H9 (cell line): ENCODE data around the gene CCDC160. TPM values are rescaled to one million over a fixed set of nuclear protein-coding genes. Genes with fewer than 3 reads are reported as not detected.

Source experiments
- DNase-seq: peaks from one replicate; pipeline ENCODE4 v3.0.0-alpha.2; 2017
- H2AFZ ChIP-seq: one replicate; pipeline ENCODE4 v1.6.1; 2013; ENCODE audit warnings: mild to moderate bottlenecking, low read length, control low read depth, moderate library complexity
- H2AK5ac ChIP-seq: 2 replicates; pipeline ENCODE4 v1.6.1; 2013; ENCODE audit warnings: low read length, control low read depth, mixed read lengths; ENCODE audit not compliant: insufficient read length
- H2BK120ac ChIP-seq: one replicate; pipeline ENCODE4 v1.6.1; 2013; ENCODE audit warnings: low read depth, mild to moderate bottlenecking, low read length, control low read depth, inconsistent platforms; ENCODE audit not compliant: poor library complexity, severe bottlenecking
- H2BK12ac ChIP-seq: 2 replicates; pipeline ENCODE4 v1.6.1; 2013; ENCODE audit warnings: low read length, control low read depth, mixed read lengths, low read depth; ENCODE audit not compliant: insufficient read length
- H2BK15ac ChIP-seq: 2 replicates; pipeline ENCODE4 v1.6.1; 2013; ENCODE audit warnings: low read depth, low read length, control low read depth
- H2BK20ac ChIP-seq: one replicate; pipeline ENCODE4 v1.6.1; 2013; ENCODE audit warnings: low read depth, mild to moderate bottlenecking, low read length, control low read depth, inconsistent platforms; ENCODE audit not compliant: poor library complexity, severe bottlenecking
- H2BK5ac ChIP-seq: 2 replicates; pipeline ENCODE4 v1.6.1; 2013; ENCODE audit warnings: low read length, control low read depth, mixed read lengths; ENCODE audit not compliant: insufficient read length
- H3K14ac ChIP-seq: 2 replicates; pipeline ENCODE4 v1.6.1; 2013; ENCODE audit warnings: low read length, control low read depth; ENCODE audit not compliant: insufficient read depth
- H3K18ac ChIP-seq: 2 replicates; pipeline ENCODE4 v1.6.1; 2013; ENCODE audit warnings: low read depth, mild to moderate bottlenecking, mixed read lengths, low read length, control low read depth; ENCODE audit not compliant: insufficient read length
- H3K23ac ChIP-seq: 2 replicates; pipeline ENCODE4 v1.6.1; 2013; ENCODE audit warnings: low read length, control low read depth, mixed read lengths, low read depth; ENCODE audit not compliant: insufficient read length
- H3K23me2 ChIP-seq: 2 replicates; pipeline ENCODE4 v1.6.1; 2013; ENCODE audit warnings: low read depth, mild to moderate bottlenecking, mixed read lengths, low read length, control low read depth; ENCODE audit not compliant: insufficient read length, poor library complexity, severe bottlenecking
- H3K27ac ChIP-seq: 2 replicates; pipeline ENCODE4 v1.5.1; 2013; ENCODE audit warnings: low read length, control low read depth, mixed read lengths, low read depth; ENCODE audit not compliant: insufficient read length
- H3K27me3 ChIP-seq: 2 replicates; pipeline ENCODE4 v1.6.1; 2013; ENCODE audit warnings: low read length, control low read depth, inconsistent platforms; ENCODE audit not compliant: insufficient read depth
- H3K4ac ChIP-seq: 2 replicates; pipeline ENCODE4 v1.6.1; 2013; ENCODE audit warnings: low read depth, mild to moderate bottlenecking, control low read depth, inconsistent platforms, low read length, moderate library complexity
- H3K4me1 ChIP-seq: 2 replicates; pipeline ENCODE4 v1.6.1; 2013; ENCODE audit warnings: low read length, control low read depth, inconsistent platforms; ENCODE audit not compliant: insufficient read depth
- H3K4me2 ChIP-seq: 2 replicates; pipeline ENCODE4 v1.6.1; 2013; ENCODE audit warnings: low read length, control low read depth, mixed read lengths; ENCODE audit not compliant: insufficient read length, insufficient read depth
- H3K56ac ChIP-seq: 2 replicates; pipeline ENCODE4 v1.6.1; 2013; ENCODE audit warnings: low read depth, mild to moderate bottlenecking, mixed read lengths, low read length, control low read depth; ENCODE audit not compliant: insufficient read length
- H3K79me1 ChIP-seq: 2 replicates; pipeline ENCODE4 v1.6.1; 2013; ENCODE audit warnings: low read depth, mild to moderate bottlenecking, moderate library complexity, low read length, control low read depth, inconsistent platforms; ENCODE audit not compliant: insufficient read depth, poor library complexity, severe bottlenecking
- H3K79me2 ChIP-seq: 2 replicates; pipeline ENCODE4 v1.6.1; 2013; ENCODE audit warnings: low read length, control low read depth, inconsistent platforms; ENCODE audit not compliant: insufficient read depth
- H3K9ac ChIP-seq: 2 replicates; pipeline ENCODE4 v1.6.1; 2013; ENCODE audit warnings: low read length, control low read depth, mixed read lengths; ENCODE audit not compliant: insufficient read length; ENCODE audit errors: extremely low read depth
- H3K9me3 ChIP-seq: one replicate; pipeline ENCODE4 v1.6.1; 2013; ENCODE audit warnings: low read depth, low read length, inconsistent platforms; ENCODE audit not compliant: control insufficient read depth
- H3T11ph ChIP-seq: one replicate; pipeline ENCODE4 v1.6.1; 2013; ENCODE audit warnings: mild to moderate bottlenecking, low read length, control low read depth, inconsistent platforms
- H4K20me1 ChIP-seq: one replicate; pipeline ENCODE4 v1.6.1; 2013; ENCODE audit not compliant: control insufficient read depth, insufficient read length, insufficient read depth
- H4K5ac ChIP-seq: 2 replicates; pipeline ENCODE4 v1.6.1; 2013; ENCODE audit warnings: low read depth, mild to moderate bottlenecking, mixed read lengths, low read length, control low read depth; ENCODE audit not compliant: insufficient read length
- H4K8ac ChIP-seq: replicated peaks from 2 replicates; pipeline ENCODE4 v1.6.1; 2013; ENCODE audit warnings: low read length, control low read depth, mixed read lengths, low read depth; ENCODE audit not compliant: insufficient read length
- H4K91ac ChIP-seq: 2 replicates; pipeline ENCODE4 v1.6.1; 2013; ENCODE audit warnings: low read depth, mild to moderate bottlenecking, moderate library complexity, mixed read lengths, low read length, control low read depth; ENCODE audit not compliant: insufficient read length
- H3K27ac Mint-ChIP-seq, 3 experiments: 2 replicates in 2 of 3; 3 replicates in 1 of 3; pipeline ENCODE4 v1.8.0; 2020 to 2021; ENCODE audit warnings: mixed read lengths in 3 of 3, mild to moderate bottlenecking in 1 of 3, moderate library complexity in 1 of 3
- H3K27me3 Mint-ChIP-seq: 2 replicates; pipeline ENCODE4 v1.8.0; 2021; ENCODE audit warnings: low read depth, mild to moderate bottlenecking, moderate library complexity, mixed read lengths
- H3K36me3 Mint-ChIP-seq, 3 experiments: 2 replicates in 2 of 3; 3 replicates in 1 of 3; pipeline ENCODE4 v1.8.0; 2020 to 2021; ENCODE audit warnings: low read depth in 3 of 3, mixed read lengths in 3 of 3; ENCODE audit not compliant: insufficient read depth in 1 of 3
- H3K4me1 Mint-ChIP-seq, 2 experiments: 2 replicates each; pipeline ENCODE4 v1.8.0; 2020; ENCODE audit warnings: mixed read lengths in 2 of 2
- H3K4me3 Mint-ChIP-seq, 2 experiments: 2 replicates in 1 of 2; 3 replicates in 1 of 2; pipeline ENCODE4 v1.8.0; 2020 to 2021; ENCODE audit warnings: mild to moderate bottlenecking in 2 of 2, mixed read lengths in 2 of 2, moderate library complexity in 1 of 2
- H3K9me3 Mint-ChIP-seq, 2 experiments: 2 replicates in 1 of 2; 3 replicates in 1 of 2; pipeline ENCODE4 v1.8.0; 2020; ENCODE audit warnings: mild to moderate bottlenecking in 2 of 2, mixed read lengths in 2 of 2, moderate library complexity in 1 of 2
- WGBS: extraction: QIAGEN DNeasy Blood & Tissue Kit; methylation state at CpG from one replicate; pipeline ENCODE4 v1.1.7; 2013; ENCODE audit warnings: missing lambda C conversion rate, low lambda C conversion rate, mixed read lengths; ENCODE audit not compliant: insufficient read length; ENCODE audit errors: extremely low coverage; 5-methylcytosine and 5-hydroxymethylcytosine counted together
- total RNA-seq: library from RNA; stranded (reverse); gene quantifications from 2 replicates; pipeline ENCODE4 v1.2.1, GENCODE V29; 2021
- TF ChIP-seq, protein P1 (sequence below): fragments of 200-600 bp; sonication (generic); conservative IDR thresholded peaks from 3 replicates; pipeline ENCODE4 v1.8.0; 2021; ENCODE audit warnings: antibody characterized with exemption, mild to moderate bottlenecking

The CCDC160 gene
- total RNA-seq, 1 experiment from 2014 or later = 1.2 TPM

DNA sequence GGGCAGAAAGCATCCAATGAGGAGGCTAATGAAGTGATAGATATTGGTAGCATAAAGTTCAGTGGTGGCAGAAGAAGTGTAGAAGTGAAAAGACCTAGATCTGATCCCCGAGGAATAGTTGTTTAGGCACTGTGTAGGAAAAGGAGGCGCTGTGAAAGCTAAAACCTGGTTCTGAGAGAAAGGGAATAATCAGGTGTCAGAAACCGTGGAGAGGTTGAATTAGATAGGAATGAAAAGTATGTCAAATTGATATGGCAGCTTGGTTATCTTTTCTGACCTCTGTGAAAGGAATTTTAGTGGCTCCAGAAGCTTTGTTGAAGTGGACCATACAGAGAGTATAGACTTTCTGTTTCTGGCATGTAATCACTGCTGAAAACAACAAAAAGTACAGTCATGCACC is 30.8 kb upstream of the CCDC160 start:
- H4K5ac ChIP-seq = no peak overlapping the region
- H3K23ac ChIP-seq = no peak overlapping the region
- no peak overlapping the region for H2BK20ac ChIP-seq
- no peak overlapping the region for H3K4me2 ChIP-seq
- no peaks in the 10 kb centered on the region for H3K79me2 ChIP-seq
- H3K4me1 Mint-ChIP-seq = peaks cover 4 to 5% of the 10 kb centered on the region in 2 experiments; a peak in 3 of 4 replicates
- H3K9ac ChIP-seq = no peak overlapping the region
- H3K27me3 ChIP-seq = no peaks in the 10 kb centered on the region
- H2BK5ac ChIP-seq = no peak overlapping the region
- H3K27ac Mint-ChIP-seq = no peak overlapping the region
- no peaks in the 10 kb centered on the region for H3K79me1 ChIP-seq
- H2AK5ac ChIP-seq = no peak overlapping the region
- H2BK120ac ChIP-seq = no peak overlapping the region
- H3K4me1 ChIP-seq = no peaks in the 10 kb centered on the region
- no peak overlapping the region for H3K56ac ChIP-seq
- no peak overlapping the region for H3K18ac ChIP-seq
- no CpG with 5 or more reads among the region's 3 CpGs for WGBS
- no peaks in the 10 kb centered on the region for H4K20me1 ChIP-seq
- H3K27me3 Mint-ChIP-seq = no peaks in the 10 kb centered on the region; the same call in 1 of the 2 replicates
- H4K91ac ChIP-seq = no peak overlapping the region
- H3K4me3 Mint-ChIP-seq = no peak overlapping the region
- H3K9me3 ChIP-seq = no peaks in the 10 kb centered on the region
- H3K36me3 Mint-ChIP-seq = peaks cover 5 to 11% (median 5%) of the 10 kb centered on the region in 3 experiments
- DNase-seq = no peak
- no peak overlapping the region for H2BK15ac ChIP-seq
- TF ChIP-seq, protein P1, sequence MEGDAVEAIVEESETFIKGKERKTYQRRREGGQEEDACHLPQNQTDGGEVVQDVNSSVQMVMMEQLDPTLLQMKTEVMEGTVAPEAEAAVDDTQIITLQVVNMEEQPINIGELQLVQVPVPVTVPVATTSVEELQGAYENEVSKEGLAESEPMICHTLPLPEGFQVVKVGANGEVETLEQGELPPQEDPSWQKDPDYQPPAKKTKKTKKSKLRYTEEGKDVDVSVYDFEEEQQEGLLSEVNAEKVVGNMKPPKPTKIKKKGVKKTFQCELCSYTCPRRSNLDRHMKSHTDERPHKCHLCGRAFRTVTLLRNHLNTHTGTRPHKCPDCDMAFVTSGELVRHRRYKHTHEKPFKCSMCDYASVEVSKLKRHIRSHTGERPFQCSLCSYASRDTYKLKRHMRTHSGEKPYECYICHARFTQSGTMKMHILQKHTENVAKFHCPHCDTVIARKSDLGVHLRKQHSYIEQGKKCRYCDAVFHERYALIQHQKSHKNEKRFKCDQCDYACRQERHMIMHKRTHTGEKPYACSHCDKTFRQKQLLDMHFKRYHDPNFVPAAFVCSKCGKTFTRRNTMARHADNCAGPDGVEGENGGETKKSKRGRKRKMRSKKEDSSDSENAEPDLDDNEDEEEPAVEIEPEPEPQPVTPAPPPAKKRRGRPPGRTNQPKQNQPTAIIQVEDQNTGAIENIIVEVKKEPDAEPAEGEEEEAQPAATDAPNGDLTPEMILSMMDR = no peak
- no peak overlapping the region for H3K4ac ChIP-seq
- peaks cover 17 to 44% of the 10 kb centered on the region in 2 experiments for H3K9me3 Mint-ChIP-seq
- H3K23me2 ChIP-seq = no peaks in the 10 kb centered on the region
- no peak overlapping the region for H3T11ph ChIP-seq
- H2AFZ ChIP-seq = no peak overlapping the region
- no peak overlapping the region for H2BK12ac ChIP-seq
- no peak overlapping the region for H3K14ac ChIP-seq
- no peak overlapping the region for H3K27ac ChIP-seq
- no peak overlapping the region for H4K8ac ChIP-seq
